ENCODE data around the gene BAG2. TPM values are rescaled to one million over a fixed set of nuclear protein-coding genes. Genes with fewer than 3 reads are reported as not detected.

Gene BAG2
- polyA plus RNA-seq, 1 donor from 2014 or later, result 3.2 TPM

DNA sequence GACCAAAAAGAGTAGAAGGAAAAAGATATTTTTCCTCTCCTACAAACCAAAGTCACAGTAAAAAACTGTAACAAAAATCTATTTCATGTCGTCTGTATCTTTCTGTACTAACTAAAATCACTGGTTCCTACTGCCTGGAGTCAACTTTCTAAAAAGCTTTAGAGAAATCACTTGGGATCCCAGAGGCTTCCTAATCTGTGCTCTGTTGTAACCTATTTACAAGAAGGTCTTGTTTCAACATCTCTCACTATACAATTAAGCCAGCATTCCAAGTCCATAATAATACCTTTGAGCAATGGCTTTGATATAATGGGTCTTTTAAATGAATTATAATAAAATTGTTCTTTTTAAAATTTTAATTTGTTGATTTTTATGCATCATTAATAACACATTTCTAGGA lies 29.6 kb downstream of the BAG2 start:
- Histone ChIP-seq H3K9me3 (ENCODE audit: low read length) (no peaks in the 10 kb centered on the region), H3K9me2 (ENCODE audit: insufficient read depth, low read length) (no peaks in the 10 kb centered on the region), H2AFZ (ENCODE audit: low read depth, low read length) (no peak overlapping the region), H3K4me2 (ENCODE audit: low read length) (no peak overlapping the region), H4K20me1 (ENCODE audit: insufficient read depth) (no peaks in the 10 kb centered on the region), H3F3A (ENCODE audit: insufficient read depth, low read length, poor library complexity, severe bottlenecking) (no peaks in the 10 kb centered on the region), H3K27me3 (ENCODE audit: insufficient read depth, low read depth, low read length) (no peaks in the 10 kb centered on the region), H3K9ac (ENCODE audit: low read length) (no peak overlapping the region), H3K79me2 (replicated peaks; ENCODE audit: insufficient read depth, low read length) (no peaks in the 10 kb centered on the region), H3K27ac (ENCODE audit: low read length) (no peak overlapping the region), H3K4me3 (ENCODE audit: low read length) (no peak overlapping the region), H3K36me3 (ENCODE audit: insufficient read depth, low read length) (no peaks in the 10 kb centered on the region)
- no peak for TF ChIP-seq REST (IDR thresholded peaks at IDR 0.05; ENCODE audit: borderline replicate concordance)
- no peak for TF ChIP-seq EZH2 (IDR thresholded peaks at IDR 0.05; ENCODE audit: borderline replicate concordance, insufficient read depth, low read length, poor library complexity, severe bottlenecking)
- TF ChIP-seq TAF1 (IDR thresholded peaks at IDR 0.05; ENCODE audit: low read depth), result no peak
- TF ChIP-seq CTCF (IDR thresholded peaks at IDR 0.05; ENCODE audit: poor library complexity, severe bottlenecking), result no peak
- no peak for TF ChIP-seq RAD21 (conservative IDR thresholded peaks at IDR 0.05)
- no peak for TF ChIP-seq MXI1 (conservative IDR thresholded peaks at IDR 0.05; ENCODE audit: poor library complexity, severe bottlenecking)
- TF ChIP-seq POLR2AphosphoS5 (IDR thresholded peaks at IDR 0.05), result no peak
- TF ChIP-seq SMC3 (conservative IDR thresholded peaks at IDR 0.05; ENCODE audit: poor library complexity), result no peak
- no peak for TF ChIP-seq EP300 (conservative IDR thresholded peaks at IDR 0.05; ENCODE audit: poor library complexity, severe bottlenecking)

- H3K4me2 ChIP-seq (ENCODE audit: low read length), result no peak overlapping the region
- no peak overlapping the region for H3K9ac ChIP-seq (ENCODE audit: low read length)
- no peaks in the 10 kb centered on the region for H3K27me3 ChIP-seq (ENCODE audit: insufficient read depth, low read depth, low read length)
- H3K4me3 ChIP-seq (ENCODE audit: low read length), result no peak overlapping the region
- TF ChIP-seq EZH2 (IDR thresholded peaks at IDR 0.05; ENCODE audit: borderline replicate concordance, insufficient read depth, low read length, poor library complexity, severe bottlenecking) (no peak), TAF1 (IDR thresholded peaks at IDR 0.05; ENCODE audit: low read depth) (no peak), EP300 (conservative IDR thresholded peaks at IDR 0.05; ENCODE audit: poor library complexity, severe bottlenecking) (no peak), CTCF (IDR thresholded peaks at IDR 0.05; ENCODE audit: poor library complexity, severe bottlenecking) (no peak), SMC3 (conservative IDR thresholded peaks at IDR 0.05; ENCODE audit: poor library complexity) (no peak), REST (IDR thresholded peaks at IDR 0.05; ENCODE audit: borderline replicate concordance) (no peak), MXI1 (conservative IDR thresholded peaks at IDR 0.05; ENCODE audit: poor library complexity, severe bottlenecking) (no peak), RAD21 (conservative IDR thresholded peaks at IDR 0.05) (no peak), POLR2AphosphoS5 (IDR thresholded peaks at IDR 0.05) (no peak)
- no peak overlapping the region for H3K27ac ChIP-seq (ENCODE audit: low read length)
- no peaks in the 10 kb centered on the region for H3F3A ChIP-seq (ENCODE audit: insufficient read depth, low read length, poor library complexity, severe bottlenecking)
- no peaks in the 10 kb centered on the region for H3K79me2 ChIP-seq (replicated peaks; ENCODE audit: insufficient read depth, low read length)
- no peak overlapping the region for H2AFZ ChIP-seq (ENCODE audit: low read depth, low read length)
- H3K9me2 ChIP-seq (ENCODE audit: insufficient read depth, low read length), result no peaks in the 10 kb centered on the region
- no peaks in the 10 kb centered on the region for H3K9me3 ChIP-seq (ENCODE audit: low read length)
- H4K20me1 ChIP-seq (ENCODE audit: insufficient read depth), result no peaks in the 10 kb centered on the region
- H3K36me3 ChIP-seq (ENCODE audit: insufficient read depth, low read length), result no peaks in the 10 kb centered on the region
Observed at GRCh38 chr6:57205550-57206328, 33.6 kb downstream of the BAG2 start.
